Measurements from ENCODE around the gene ADD1.

ADD1 gene

DNA sequence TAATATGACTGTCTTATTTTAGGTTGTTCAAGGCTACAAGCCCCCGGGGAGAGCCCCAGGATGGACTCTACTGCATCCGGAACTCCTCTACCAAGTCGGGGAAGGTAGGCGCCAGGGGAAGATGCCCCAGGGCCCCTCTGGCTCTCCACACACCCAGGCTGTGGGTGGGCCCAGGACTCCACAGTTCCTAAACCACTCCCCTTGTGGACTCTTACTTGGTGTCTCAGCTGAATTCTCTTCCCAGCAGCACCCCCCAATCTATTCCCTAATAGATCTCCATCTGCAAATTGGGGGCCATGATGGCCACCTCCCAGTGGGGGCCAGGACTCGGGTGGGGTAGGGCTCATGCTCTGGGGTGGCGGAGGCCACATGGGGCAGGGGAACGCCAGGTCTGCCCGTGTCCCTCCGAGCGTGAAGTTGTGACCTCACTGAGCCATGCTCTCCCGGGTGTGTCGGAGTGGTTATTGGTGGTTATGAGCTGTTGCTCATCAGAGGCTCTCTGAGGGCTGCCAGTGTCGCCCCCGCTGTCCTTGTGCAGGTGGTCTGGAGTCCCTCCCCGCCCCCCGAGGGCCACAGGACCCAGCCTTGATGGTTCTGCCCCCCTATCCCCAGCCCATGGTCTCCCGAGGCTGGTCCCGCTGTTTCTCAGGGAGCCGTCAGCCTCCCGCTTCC lies 11.2 kb upstream of the ADD1 start:
- no peak for DNase-seq (ENCODE audit: low read depth)
- no peak overlapping the region for H3K4me3 ChIP-seq (ENCODE audit: low read depth, low read length)

DNA sequence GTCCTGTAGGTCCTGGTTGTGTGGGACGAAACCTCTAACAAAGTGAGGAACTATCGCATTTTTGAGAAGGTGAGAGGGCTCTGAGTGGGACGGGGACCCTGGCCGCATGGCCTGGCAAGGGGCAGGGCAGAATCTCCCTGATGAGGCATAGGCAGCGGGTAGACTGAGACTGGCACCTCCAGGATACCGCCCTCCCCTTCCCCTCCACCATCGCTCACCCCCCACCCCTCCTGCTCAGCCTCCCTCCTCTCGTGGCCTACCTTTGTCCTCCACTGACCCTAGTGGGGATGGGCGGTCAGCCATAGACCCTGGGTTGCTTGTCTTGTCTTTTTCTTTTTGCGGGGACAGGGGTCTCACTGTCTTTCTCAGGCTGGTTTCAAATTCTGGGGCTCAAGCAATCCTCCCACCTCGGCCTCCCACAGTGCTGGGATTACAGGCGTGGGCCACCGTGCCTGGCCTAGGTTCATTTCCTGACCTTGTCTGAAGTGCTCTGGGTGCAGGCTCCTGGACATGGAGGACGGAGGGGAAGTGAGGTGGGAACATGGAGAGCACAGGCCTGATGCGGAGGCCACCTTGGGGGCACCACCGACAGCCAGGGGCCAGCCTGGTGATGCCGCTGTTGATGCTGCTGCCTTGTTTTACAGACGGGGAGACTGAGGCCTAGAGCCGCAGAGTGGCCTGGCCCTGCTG lies 10.5 kb upstream of the ADD1 start:
- no peak overlapping the region for H3K4me3 ChIP-seq (ENCODE audit: low read depth, low read length)
- no peak for DNase-seq (ENCODE audit: low read depth)

DNA sequence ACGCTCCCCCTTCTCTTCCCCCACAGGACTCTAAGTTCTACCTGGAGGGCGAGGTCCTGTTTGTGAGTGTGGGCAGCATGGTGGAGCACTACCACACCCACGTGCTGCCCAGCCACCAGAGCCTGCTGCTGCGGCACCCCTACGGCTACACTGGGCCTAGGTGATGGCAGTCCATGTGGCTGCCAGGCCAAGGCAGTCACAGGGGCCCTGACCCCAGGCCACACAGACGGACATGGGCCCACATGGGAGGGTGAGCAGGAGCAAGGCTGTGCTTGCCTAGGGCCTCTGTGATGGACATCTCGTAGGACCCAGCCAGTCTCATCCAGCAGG lies 10.0 kb upstream of the ADD1 start:
- H3K4me3 ChIP-seq (ENCODE audit: low read depth, low read length): no peak overlapping the region
- DNase-seq (ENCODE audit: low read depth): no peak

DNA sequence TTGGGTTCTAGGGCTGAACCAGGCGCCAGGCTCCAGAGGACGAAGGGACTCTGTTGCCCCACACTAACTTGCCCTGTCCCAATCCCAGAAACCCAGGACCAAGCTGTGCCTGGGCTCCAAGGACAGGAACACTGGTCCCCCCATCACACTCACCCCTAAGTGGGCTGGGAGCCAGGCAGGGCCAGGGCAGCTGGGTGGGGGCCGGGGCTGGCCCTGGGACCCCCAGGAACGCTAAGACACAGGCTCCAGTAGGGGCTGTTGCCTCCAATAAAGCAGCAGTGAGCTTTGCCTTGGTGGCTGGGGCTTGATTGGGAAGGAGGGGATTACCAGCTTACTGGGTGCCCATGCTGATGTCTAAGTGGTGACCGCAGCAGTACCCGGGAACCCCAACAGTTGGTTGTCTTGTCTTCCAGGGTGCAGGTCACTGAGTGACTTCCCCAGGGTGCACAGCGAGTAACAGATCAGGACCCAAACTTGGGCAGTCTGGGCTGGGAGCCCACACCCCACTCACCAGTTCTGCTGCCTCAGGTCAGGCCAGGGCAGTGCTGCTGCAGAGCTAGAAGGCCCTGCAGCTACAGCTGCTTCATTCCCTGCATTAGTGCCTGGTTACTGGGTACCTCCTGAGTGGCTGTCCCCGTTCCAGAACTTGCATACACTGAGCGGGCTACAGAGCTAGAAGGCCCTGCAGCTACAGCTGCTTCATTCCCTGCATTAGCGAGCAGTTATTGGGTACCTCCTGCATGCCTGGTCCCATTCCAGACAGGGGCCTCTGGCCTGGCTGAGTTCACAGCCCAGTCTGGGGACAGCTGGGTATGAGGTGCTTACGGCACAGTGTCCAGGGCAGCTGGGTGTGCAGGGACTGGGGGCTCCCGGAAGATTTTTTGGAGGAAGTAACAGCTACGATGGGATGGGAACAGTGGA lies 9.4 kb upstream of the ADD1 start:
- no peak for DNase-seq (ENCODE audit: low read depth)
- H3K4me3 ChIP-seq (ENCODE audit: low read depth, low read length): no peak overlapping the region

DNA sequence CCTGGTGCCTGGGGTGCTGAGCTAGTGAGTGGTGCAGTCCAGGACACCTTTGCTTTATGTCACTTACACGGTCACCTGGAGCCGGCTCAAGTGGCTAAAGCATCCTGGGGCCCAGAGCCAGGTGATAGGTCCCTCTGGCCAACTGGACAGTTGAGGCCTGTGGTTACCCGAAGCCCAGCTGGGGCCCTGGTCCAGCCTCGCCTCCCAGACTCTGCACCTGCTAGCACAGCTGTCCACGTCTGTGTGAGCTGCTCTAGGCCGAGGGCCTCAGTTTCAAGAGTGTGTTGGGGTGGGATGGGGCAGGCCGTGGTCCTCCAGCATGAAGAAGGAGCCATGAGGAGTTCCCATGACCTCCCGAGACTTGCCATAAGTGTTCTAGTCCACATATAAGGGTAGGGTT lies 7.7 kb upstream of the ADD1 start:
- no peak overlapping the region for H3K4me3 ChIP-seq (ENCODE audit: low read depth, low read length)
- DNase-seq (ENCODE audit: low read depth): no peak

DNA sequence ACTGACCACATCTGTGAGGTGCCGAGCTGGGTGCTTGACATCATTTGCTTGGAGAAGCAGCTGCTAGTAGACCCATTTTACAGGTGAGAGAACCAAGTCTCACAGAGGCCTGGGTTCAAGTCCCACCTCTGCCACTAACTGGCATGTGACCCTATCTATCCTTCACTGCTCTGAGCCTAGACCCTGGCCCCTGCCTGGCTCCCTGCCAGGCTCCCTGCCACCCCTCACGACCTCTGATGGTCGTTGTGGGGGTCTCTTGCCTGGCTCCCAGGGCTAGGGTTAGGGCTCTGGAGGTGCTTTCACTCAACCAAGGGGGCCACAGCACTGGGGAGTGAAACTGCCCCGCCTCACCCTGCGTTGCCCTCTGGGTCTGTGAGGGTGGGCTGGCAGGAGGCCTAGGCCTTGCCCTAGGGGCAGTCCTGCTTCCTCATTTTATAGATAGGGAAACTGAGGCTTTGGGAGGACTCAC lies 7.2 kb upstream of the ADD1 start:
- no peak for DNase-seq (ENCODE audit: low read depth)
- H3K4me3 ChIP-seq (ENCODE audit: low read depth, low read length): no peak overlapping the region

DNA sequence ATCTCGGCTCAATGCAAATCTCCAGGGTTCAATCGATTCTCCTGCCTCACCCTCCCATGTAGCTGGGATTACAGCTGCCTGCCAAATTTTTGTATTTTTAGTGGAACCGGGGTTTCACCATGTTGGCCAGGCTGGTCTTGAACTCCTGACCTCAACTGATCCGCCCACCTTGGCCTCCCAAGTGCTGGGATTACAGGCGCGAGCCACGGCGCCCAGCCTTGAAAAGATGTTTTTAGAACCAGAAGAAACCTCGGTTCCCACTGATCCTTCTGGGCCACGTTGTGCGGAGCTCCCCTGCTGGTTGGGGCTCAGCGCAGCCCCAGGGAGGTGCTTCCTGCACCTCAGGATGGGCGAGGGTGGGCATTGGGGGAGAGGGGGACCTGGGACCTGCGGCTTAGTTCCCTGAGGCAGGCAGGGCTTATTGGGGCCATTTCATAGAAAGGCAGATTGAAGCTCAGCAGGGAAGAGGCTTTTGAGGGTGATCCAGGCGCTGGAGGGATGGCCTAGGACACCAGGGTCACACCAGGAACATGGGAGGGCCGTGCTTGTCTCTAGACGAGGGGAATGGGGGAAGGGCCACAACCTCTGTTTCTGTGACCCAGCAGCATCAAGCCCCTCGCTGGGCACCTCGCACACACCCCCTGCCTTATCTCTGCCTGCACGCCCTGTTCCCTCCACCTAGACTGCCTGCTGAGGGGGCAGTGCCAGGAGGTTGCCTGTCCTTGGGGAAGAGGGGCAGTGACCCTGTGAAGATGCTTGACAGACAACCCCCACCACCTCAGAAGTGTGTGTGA lies 6.3 kb upstream of the ADD1 start:
- H3K4me3 ChIP-seq (ENCODE audit: low read depth, low read length): no peak overlapping the region
- DNase-seq (ENCODE audit: low read depth): no peak

DNA sequence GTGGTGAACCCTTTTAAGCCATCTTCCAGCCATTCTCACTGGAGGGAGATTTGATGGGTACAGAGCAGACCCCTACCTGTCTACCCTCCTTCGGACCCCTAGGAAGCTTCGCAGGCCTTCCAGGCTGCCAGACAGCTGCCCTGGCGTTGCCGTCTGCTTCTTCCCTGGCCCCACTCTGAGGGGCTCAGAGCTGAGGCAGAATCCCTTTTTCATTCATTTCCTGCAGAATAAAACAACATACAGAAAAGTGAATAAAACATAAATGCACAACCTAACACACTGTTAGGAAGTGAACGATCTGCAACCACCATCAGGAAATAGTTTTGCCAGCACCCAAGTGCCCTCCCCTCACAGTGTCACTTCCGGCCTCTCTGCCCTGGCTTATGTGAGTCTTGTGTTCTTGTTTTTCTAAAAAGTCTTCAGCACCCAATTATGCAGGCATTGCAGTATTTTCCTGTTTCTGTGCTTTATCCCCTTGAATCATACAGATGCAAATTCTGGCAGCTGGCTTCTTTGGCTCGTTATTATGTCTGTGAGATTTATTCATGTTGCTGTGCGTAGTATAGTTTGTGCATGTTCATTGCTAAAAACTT lies 5.6 kb upstream of the ADD1 start:
- H3K4me3 ChIP-seq (ENCODE audit: low read depth, low read length): peak overlapping the region; percentile 7
- no peak for DNase-seq (ENCODE audit: low read depth)

DNA sequence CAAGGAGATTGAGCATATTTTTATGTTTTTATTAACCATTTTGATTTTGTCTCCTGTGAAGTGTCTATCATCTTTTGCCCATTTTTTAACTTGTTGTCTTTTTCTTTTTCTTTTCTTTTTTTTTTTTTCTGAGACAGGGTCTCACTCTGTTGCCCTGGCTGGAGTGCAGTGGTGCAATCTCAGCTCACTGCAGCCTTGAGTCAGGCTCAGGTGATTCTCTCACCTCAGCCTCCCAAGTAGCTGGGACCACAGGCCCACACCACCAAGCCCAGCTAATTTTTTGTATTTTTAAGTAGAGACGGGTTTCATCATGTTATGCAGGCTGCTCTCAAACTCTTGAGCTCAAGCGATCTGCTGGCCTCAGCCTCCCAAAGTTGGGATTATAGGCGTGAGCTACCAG lies 4.6 kb upstream of the ADD1 start:
- H3K4me3 ChIP-seq (ENCODE audit: low read depth, low read length): no peak overlapping the region
- DNase-seq (ENCODE audit: low read depth): no peak

DNA sequence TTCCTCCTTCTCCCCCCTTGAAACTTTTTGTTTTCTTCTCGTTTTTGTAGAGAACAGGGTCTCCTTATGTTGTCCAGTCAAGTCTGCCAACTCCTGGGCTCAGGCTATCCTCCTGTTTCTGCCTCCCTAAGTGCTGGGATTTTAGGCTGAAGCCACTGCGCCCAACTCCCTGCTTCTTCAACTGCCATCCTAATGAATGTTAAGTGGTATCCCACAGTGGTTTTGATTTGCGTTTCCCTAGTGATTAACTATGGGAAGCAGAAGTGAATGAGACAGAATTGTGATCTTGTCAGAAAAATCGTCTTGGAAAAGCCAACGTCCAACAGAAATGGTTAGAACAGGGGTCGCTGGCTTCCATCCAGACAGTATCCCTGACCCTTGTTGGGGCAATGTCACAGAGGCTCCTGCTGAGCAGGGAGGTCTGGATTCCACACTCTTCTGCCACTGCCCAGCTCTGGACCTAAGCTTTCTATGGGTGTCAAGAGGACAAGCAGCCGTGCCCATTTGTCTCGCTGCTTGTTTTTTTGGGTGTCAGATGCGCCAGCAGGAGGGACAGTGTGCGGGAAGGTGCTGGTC lies 869 bp upstream of the ADD1 start:
- peak overlapping the region; percentile 83 for H3K4me3 ChIP-seq (ENCODE audit: low read depth, low read length)
- DNase-seq (ENCODE audit: low read depth): no peak

DNA sequence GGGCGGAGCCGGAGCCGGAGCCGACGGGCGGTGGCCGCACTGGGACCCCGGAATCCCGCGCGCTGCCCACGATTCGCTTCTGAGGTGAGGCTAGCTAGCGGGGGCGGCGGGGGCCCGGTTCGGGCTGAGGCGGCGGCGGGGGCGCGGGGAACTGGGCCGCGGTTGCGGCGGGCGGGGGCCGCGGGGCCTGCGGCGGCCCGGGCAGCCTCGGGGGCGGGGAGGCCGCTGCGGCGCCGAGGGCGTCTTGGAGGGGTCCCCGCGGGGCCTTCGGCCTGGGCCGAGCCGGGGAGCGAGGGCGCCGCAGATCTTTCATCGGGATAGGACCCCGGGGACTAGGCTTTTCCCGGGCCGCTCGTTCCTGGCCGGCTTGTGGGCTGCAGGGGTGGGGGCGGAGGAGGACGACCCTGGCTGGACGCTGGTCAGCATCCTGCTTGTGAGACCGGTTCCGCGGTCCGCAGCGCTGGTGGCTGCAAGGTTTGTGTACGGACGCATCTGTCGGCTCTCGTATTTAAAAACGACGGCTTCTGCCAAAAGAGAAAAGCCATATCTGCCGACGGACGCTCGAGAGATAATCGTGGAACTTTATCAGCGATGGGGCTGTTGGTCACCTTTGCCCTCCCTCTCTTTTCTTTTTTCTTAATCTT lies 419 bp downstream of the ADD1 start:
- H3K4me3 ChIP-seq (ENCODE audit: low read depth, low read length): peak overlapping the region; percentile 83
- no peak for DNase-seq (ENCODE audit: low read depth)

DNA sequence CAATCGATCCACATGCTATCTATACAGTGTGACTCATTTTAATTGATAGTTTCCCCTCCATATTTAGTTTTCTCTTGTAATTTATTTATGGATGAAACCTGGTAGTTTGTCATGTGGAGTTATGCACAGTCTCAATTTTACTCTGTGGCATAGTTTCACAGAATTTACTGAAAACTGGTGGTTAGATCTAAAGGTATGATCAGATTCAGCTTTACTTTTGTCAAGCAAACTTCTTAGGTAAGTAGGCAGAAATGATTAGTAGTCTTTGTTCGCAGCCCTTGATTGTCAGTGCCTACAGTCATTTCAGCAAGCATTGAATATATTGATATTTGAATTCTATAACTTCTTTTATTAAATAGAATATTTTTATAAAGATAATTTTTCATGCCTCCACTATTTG lies 2.5 kb downstream of the ADD1 start:
- DNase-seq (ENCODE audit: low read depth): no peak
- H3K4me3 ChIP-seq (ENCODE audit: low read depth, low read length): no peak overlapping the region

DNA sequence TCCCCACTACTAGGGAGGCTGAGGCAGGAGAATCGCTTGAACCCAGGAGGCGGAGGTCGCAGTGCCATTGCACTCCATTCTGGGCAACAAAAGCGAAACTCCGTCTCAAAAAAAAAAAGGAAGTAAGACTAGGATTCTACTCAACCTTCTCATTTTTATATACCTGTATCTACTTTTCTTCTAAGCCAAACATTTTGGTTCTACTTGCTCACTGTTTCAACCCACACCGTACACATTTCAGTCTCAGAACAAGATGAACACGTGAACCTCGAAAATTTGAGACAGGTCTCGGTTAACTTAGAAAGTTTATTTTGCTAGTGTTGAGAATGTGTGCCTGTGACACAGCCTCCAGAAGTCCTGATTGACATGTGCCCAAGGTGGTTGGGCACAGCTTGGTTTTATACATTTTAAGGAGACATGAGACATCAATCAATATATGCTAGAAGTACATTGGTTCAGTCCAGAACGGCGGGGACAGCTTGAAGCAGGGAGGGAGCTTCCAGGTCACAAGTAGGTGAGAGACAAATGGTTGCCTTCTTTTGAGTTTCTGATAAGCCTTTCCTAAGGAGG lies 3.7 kb downstream of the ADD1 start:
- no peak for DNase-seq (ENCODE audit: low read depth)
- no peak overlapping the region for H3K4me3 ChIP-seq (ENCODE audit: low read depth, low read length)

DNA sequence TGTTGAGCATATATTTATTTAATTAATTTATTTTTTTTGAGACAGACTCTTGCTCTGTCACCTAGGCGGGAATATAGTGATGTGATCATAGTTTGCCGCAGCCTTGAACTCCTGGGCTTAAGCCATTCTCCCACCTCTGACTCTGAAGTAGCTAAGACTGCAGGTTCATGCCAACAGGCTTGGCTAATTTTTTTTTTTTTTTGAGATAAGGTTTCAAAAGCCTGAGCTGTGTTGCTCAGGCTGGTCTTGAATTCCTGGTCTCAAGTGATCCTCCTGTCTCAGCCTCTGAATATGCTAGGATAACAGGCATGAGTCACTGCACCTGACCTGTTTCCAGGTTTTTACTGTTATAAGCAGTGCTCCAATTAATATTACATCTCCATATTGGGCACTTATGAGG lies 4.8 kb downstream of the ADD1 start:
- no peak overlapping the region for H3K4me3 ChIP-seq (ENCODE audit: low read depth, low read length)
- no peak for DNase-seq (ENCODE audit: low read depth)

DNA sequence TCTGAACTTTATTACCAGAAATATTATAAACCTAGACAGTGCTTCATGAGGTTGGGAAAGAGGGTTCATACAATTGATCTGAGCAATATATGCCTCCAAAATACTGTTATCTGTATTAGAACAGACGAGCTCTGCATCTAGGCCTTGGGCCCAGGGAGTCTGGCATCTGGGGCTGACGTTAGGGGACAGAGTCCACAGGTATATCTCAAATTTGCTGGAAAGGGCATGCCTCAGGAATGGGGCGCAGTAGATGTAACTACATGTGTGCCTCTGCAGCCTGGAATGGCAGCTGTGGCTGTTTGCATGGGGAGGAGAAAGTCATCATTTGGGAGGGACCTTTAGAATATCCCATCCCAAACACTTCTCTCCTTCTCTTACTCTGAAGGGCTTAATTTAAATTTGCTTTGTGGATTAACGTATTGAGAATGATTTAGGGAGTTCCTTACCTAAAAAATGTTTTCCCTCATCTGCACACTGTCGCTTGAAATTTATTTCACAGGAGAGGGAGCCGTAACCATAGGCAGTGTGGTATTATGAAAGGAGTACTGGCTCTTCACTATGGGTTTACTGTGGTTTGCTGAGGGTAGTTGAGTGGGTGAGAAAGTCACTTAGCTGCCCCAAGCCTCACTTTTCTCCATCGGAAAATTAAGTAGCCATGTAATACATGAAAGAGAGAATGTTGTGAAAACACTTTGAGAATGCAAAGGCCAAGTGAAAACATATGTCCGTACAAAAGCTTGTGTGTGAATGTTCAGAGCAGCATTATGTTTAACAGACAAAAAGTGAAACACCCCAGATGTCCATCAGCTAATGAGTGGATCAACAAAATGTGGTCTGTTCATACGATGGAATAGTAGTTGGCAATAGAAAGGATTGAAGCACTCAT lies 5.9 kb downstream of the ADD1 start:
- H3K4me3 ChIP-seq (ENCODE audit: low read depth, low read length): no peak overlapping the region
- no peak for DNase-seq (ENCODE audit: low read depth)

DNA sequence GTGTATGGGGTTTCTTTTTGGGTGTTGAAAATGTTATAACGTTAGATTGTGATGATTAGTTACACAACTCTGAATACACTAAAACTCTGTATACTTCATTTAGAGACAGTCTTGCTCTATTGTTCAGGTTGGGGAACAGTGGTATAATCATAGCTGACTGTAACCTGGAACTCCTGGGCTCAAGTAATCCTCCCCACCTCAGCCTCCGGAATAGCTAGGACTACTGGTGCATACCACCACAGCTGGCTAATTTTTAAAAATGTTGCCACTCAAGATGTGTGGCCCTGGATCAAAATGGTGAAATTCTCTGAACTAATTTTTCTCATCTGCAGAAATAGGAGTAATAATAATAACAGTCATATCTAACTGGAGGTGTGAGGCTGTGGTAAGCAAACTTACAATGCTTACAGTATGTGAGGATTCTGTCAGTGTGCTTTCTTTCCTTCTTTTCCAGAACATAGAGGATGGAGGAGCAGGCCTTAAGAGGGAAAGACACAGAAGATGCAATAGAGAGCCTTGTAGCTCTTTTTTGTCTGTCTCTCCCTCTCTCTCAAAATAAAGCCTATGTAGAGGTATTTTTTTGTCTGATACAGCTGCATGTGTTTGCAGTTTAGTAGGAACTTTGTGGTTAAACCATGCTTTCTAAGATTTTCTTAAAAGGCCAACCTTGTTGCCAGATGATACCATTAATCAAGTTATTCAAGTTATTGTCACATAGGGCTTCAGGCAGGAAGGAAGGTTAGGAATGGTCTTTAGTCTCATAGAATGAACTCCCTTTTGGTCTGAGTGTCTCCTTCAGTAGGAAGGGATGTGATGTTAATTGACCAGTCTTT lies 7.5 kb downstream of the ADD1 start:
- no peak for DNase-seq (ENCODE audit: low read depth)
- no peak overlapping the region for H3K4me3 ChIP-seq (ENCODE audit: low read depth, low read length)
